Fibroblast of lung (primary cell): ENCODE results near the gene SLC25A28.

Experiments
- CTCF ChIP-seq, 2 donors: IDR thresholded peaks in 1 of 2; conservative IDR thresholded peaks in 1 of 2; 1 replicate in 1 of 2; 2 replicates in 1 of 2; pipeline ENCODE4 v1.5.1; 2011 to 2012; ENCODE audit warnings: low read length in 2 of 2, control low read depth in 1 of 2, inconsistent platforms in 1 of 2, low read depth in 1 of 2, mild to moderate bottlenecking in 1 of 2
- EZH2 ChIP-seq: IDR thresholded peaks from 2 replicates; pipeline ENCODE4 v1.5.1; 2012; ENCODE audit warnings: low read length, control low read depth, mild to moderate bottlenecking; ENCODE audit errors: missing control alignments

DNA sequence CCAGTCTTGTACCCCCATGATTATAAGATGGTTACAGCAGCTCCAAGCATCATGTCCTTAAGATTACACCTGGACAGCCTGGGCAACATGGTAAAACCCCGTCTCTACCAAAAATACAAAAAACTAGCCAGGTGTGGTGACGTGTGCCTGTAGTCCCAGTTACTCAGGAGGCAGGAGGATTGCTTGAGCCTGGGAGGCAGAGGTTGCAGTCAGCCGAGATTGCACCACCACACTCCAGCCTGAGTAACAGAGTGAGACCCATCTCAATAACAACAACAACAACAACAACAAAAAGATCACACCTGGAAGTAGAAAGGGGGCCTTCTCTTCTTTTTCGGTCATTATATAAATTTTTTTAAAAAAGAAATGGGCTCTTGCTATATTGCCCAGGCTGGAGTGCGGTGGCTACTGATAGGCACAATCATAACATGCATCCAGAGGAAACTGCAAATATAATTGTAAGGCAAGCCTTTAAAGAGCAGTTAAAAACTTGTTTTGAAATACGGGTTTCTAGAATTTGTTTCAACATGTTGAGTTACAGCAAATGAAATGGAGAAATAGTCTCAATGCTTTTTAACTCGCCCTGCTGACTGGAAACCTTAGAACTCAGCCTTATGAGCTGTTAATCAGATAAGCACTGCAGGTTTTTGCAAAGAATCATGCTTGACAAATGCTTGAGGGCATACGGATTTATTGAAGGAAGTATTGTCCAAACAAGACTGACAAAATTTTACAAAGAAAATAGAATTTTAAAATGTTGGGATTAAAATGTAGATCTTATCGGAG is 34.3 kb upstream of the SLC25A28 start:
- no peak for TF ChIP-seq CTCF (conservative IDR thresholded peaks at IDR 0.05 in 1 of 2, IDR thresholded peaks at IDR 0.05 in 1 of 2; ENCODE audit: low read depth in 1 of 2, low read length in 2 of 2)
- TF ChIP-seq EZH2, result no peak
